Measurements from ENCODE around the gene TET3.

GRCh38 chr2:73987948-73988700, 3.4 kb downstream of the TET3 start:
- TF ChIP-seq CTCF (IDR thresholded peaks at IDR 0.05) (no peak), POLR2A (IDR thresholded peaks at IDR 0.05) (no peak)

Measured in lower leg skin (tissue), 3 donors.